Measurements from ENCODE around the gene ST8SIA2. TPM values are rescaled to one million over a fixed set of nuclear protein-coding genes. Genes with fewer than 3 reads are reported as not detected.

The ST8SIA2 gene
- total RNA-seq, 1 experiment from 2014 or later: 0.43 TPM

- POLR2A ChIA-PET (ENCODE audit: low non-redundant PET): no interaction called here
- no TSS peak for BruUV-seq (replicated peaks)
- CTCF ChIA-PET: no interaction called here
- Histone ChIP-seq H3K36me3 (ENCODE audit: insufficient read depth, low read length, poor library complexity, severe bottlenecking) (no peaks in the 10 kb centered on the region), H3K27me3 (replicated peaks; ENCODE audit: insufficient read depth, low read depth, low read length, poor library complexity) (peaks cover 9% of the 10 kb centered on the region), H3K4me3 (ENCODE audit: low read depth, low read length, poor library complexity, severe bottlenecking) (no peak overlapping the region), H3K27ac (ENCODE audit: low read depth, low read length, poor library complexity, severe bottlenecking) (no peak overlapping the region), H3K4me1 (ENCODE audit: insufficient read depth, low read length, poor library complexity, severe bottlenecking) (no peaks in the 10 kb centered on the region), H3K9me3 (ENCODE audit: low read depth, low read length, poor library complexity, severe bottlenecking) (no peaks in the 10 kb centered on the region)
- DNase-seq (ENCODE audit: low spot score): no peak
- intact Hi-C loops (cut with micrococcal nuclease; ENCODE audit: unreplicated experiment): no loop called here
- TF ChIP-seq CTCF (conservative IDR thresholded peaks at IDR 0.05; ENCODE audit: low read depth, low read length) (no peak), EZH2 (IDR thresholded peaks at IDR 0.05; ENCODE audit: borderline replicate concordance, low read depth, low read length, poor library complexity, severe bottlenecking) (no peak)
These were observed 15.8 kb downstream of the ST8SIA2 start for GRCh38 chr15:92409521-92409920.

- Histone ChIP-seq H3K27me3 (replicated peaks; ENCODE audit: insufficient read depth, low read depth, low read length, poor library complexity) (peaks cover 9% of the 10 kb centered on the region), H3K27ac (ENCODE audit: low read depth, low read length, poor library complexity, severe bottlenecking) (no peak overlapping the region), H3K36me3 (ENCODE audit: insufficient read depth, low read length, poor library complexity, severe bottlenecking) (no peaks in the 10 kb centered on the region), H3K4me1 (ENCODE audit: insufficient read depth, low read length, poor library complexity, severe bottlenecking) (no peaks in the 10 kb centered on the region), H3K4me3 (ENCODE audit: low read depth, low read length, poor library complexity, severe bottlenecking) (no peak overlapping the region), H3K9me3 (ENCODE audit: low read depth, low read length, poor library complexity, severe bottlenecking) (no peaks in the 10 kb centered on the region)
- no peak for TF ChIP-seq CTCF (conservative IDR thresholded peaks at IDR 0.05; ENCODE audit: low read depth, low read length)
- no peak for TF ChIP-seq EZH2 (IDR thresholded peaks at IDR 0.05; ENCODE audit: borderline replicate concordance, low read depth, low read length, poor library complexity, severe bottlenecking)
- ChIA-PET CTCF (no interaction called here), POLR2A (ENCODE audit: low non-redundant PET) (no interaction called here)
- BruUV-seq (replicated peaks): no TSS peak
- no peak for DNase-seq (ENCODE audit: low spot score)
- intact Hi-C loops (cut with micrococcal nuclease; ENCODE audit: unreplicated experiment): no loop called here
These were observed 16.9 kb downstream of the ST8SIA2 start for GRCh38 chr15:92410537-92410936.

- Histone ChIP-seq H3K27me3 (replicated peaks; ENCODE audit: insufficient read depth, low read depth, low read length, poor library complexity) (peaks cover 9% of the 10 kb centered on the region), H3K9me3 (ENCODE audit: low read depth, low read length, poor library complexity, severe bottlenecking) (no peaks in the 10 kb centered on the region), H3K4me3 (ENCODE audit: low read depth, low read length, poor library complexity, severe bottlenecking) (no peak overlapping the region), H3K4me1 (ENCODE audit: insufficient read depth, low read length, poor library complexity, severe bottlenecking) (no peaks in the 10 kb centered on the region), H3K36me3 (ENCODE audit: insufficient read depth, low read length, poor library complexity, severe bottlenecking) (no peaks in the 10 kb centered on the region), H3K27ac (ENCODE audit: low read depth, low read length, poor library complexity, severe bottlenecking) (no peak overlapping the region)
- BruUV-seq (replicated peaks): no TSS peak
- no peak for DNase-seq (ENCODE audit: low spot score)
- TF ChIP-seq CTCF (conservative IDR thresholded peaks at IDR 0.05; ENCODE audit: low read depth, low read length): no peak
- no peak for TF ChIP-seq EZH2 (IDR thresholded peaks at IDR 0.05; ENCODE audit: borderline replicate concordance, low read depth, low read length, poor library complexity, severe bottlenecking)
- ChIA-PET CTCF (no interaction called here), POLR2A (ENCODE audit: low non-redundant PET) (no interaction called here)
- intact Hi-C loops (cut with micrococcal nuclease; ENCODE audit: unreplicated experiment): no loop called here
These were observed 17.6 kb downstream of the ST8SIA2 start for GRCh38 chr15:92411256-92411655.

Data from A673 (cell line).